BJ (cell line): ENCODE data around the gene ASCL4. TPM values are rescaled to one million over a fixed set of nuclear protein-coding genes. Genes with fewer than 3 reads are reported as not detected.
"Not testable (repeated sequence)": the region's sequence is repeated elsewhere in the genome, so short reads cannot be mapped to it uniquely, and the experiment has no call there.

Experiments used
- CTCF ChIA-PET: fragments of 350-600 bp; formaldehyde crosslinking; extraction: SDS; loops from one replicate; lab custom pipeline; 2021; ENCODE audit warnings: antibody characterized with exemption, inconsistent platforms; lab: Yijun Ruan, JAX
- POLR2A ChIA-PET: fragments of 300-600 bp; sonication (Branson Sonifier 250); formaldehyde crosslinking; extraction: SDS; loops from one replicate; lab custom pipeline; 2021; ENCODE audit warnings: antibody characterized with exemption; lab: Charles Lee
- DNase-seq: peaks from one replicate; pipeline ENCODE4 v3.0.0-alpha.2; 2011; ENCODE audit warnings: low read depth
- H3K27me3 ChIP-seq: 2 replicates; pipeline ENCODE4 v1.6.0; 2011; ENCODE audit warnings: low read length; ENCODE audit not compliant: control insufficient read depth, insufficient read depth
- H3K36me3 ChIP-seq: 2 replicates; pipeline ENCODE4 v1.5.1; 2011; ENCODE audit warnings: low read length; ENCODE audit not compliant: control insufficient read depth, insufficient read depth
- H3K4me3 ChIP-seq: 2 replicates; pipeline ENCODE4 v1.5.1; 2011; ENCODE audit warnings: low read depth, mild to moderate bottlenecking, control low read depth, low read length
- polyA minus RNA-seq: library from RNA; depleted of rRNA, polyadenylated mRNA; stranded (reverse); fragments of >200 nt; gene quantifications from 2 replicates; pipeline ENCODE4 v1.2.3, GENCODE V29; 2011; rRNA and poly(A)+ RNA removed
- polyA plus RNA-seq: library from polyadenylated mRNA; depleted of rRNA; stranded (reverse); fragments of >200 nt; gene quantifications from 2 replicates; pipeline ENCODE4 v1.2.3, GENCODE V29; 2011; rRNA removed
- TF ChIP-seq, protein P1 (sequence below): IDR thresholded peaks from 2 replicates; pipeline ENCODE4 v1.5.1; 2011; ENCODE audit warnings: low read depth, mild to moderate bottlenecking, control low read depth, inconsistent platforms, low read length, moderate library complexity; ENCODE audit not compliant: insufficient read depth

The ASCL4 gene, protein sequence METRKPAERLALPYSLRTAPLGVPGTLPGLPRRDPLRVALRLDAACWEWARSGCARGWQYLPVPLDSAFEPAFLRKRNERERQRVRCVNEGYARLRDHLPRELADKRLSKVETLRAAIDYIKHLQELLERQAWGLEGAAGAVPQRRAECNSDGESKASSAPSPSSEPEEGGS
- polyA plus RNA-seq (not detected in 2 replicates), polyA minus RNA-seq (not detected in 2 replicates)

DNA sequence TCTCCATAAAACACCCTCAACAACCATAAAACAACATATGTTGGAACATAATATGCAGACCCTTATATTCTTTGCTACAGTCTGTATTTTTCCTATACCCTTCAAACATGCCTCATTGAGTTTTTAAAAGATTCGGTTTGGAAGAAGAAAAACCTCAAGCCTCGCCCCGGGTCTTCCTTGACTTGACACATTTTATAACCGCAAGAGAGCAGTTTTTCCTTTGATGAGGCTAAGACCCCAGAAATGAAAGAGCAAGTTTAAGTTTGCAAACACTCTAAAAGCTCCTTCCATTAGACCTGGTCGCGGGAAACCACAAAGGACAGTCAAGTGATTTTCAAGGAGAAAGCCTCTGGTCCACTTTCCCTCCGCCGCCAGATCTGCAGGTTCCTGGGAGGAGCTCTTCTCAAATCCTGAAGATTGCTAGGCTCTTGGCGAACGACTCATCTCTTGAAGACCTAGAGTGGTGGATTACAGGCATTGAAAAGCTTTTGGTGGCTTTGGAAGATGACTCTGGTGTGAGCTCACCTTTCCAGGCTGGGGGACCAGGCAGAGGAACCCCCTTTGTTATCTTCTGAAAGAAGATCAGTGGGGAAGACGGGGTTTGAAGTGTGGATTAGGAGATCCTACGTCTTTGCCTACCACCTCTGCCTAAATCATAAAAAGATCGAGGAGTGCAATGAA lies at the start of gene ASCL4:
TSS of gene ASCL4 (plus strand) at position 356 of the 681 bp plus-strand sequence. CDS start 515 bp downstream, outside the sequence.
- TF ChIP-seq, protein P1, sequence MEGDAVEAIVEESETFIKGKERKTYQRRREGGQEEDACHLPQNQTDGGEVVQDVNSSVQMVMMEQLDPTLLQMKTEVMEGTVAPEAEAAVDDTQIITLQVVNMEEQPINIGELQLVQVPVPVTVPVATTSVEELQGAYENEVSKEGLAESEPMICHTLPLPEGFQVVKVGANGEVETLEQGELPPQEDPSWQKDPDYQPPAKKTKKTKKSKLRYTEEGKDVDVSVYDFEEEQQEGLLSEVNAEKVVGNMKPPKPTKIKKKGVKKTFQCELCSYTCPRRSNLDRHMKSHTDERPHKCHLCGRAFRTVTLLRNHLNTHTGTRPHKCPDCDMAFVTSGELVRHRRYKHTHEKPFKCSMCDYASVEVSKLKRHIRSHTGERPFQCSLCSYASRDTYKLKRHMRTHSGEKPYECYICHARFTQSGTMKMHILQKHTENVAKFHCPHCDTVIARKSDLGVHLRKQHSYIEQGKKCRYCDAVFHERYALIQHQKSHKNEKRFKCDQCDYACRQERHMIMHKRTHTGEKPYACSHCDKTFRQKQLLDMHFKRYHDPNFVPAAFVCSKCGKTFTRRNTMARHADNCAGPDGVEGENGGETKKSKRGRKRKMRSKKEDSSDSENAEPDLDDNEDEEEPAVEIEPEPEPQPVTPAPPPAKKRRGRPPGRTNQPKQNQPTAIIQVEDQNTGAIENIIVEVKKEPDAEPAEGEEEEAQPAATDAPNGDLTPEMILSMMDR = no peak
- CTCF ChIA-PET = no interaction called here
- POLR2A ChIA-PET = no interaction called here

DNA sequence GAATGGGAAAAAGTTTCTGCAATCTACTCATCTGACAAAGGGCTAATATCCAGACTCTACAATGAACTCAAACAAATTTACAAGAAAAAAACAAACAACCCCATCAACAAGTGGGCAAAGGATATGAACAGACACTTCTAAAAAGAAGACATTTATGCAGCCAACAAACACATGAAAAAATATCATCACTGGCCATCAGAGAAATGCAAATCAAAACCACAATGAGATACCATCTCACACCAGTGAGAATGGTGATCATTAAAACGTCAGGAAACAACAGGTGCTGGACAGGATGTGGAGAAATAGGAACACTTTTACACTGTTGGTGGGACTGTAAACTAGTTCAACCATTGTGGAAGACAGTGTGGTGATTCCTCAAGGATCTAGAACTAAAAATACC lies 47.2 kb upstream of the ASCL4 start:
- POLR2A ChIA-PET, H3K4me3 ChIP-seq, DNase-seq, H3K27me3 ChIP-seq, H3K36me3 ChIP-seq, CTCF ChIA-PET: not testable (repeated sequence)

More for the DNA sequence above, at the start of gene ASCL4:
- peaks cover 11% of the 10 kb centered on the region for H3K27me3 ChIP-seq
- H3K36me3 ChIP-seq = no peaks in the 10 kb centered on the region
- DNase-seq = no peak
- no peak within 1 kb of the TSS for H3K4me3 ChIP-seq

DNA sequence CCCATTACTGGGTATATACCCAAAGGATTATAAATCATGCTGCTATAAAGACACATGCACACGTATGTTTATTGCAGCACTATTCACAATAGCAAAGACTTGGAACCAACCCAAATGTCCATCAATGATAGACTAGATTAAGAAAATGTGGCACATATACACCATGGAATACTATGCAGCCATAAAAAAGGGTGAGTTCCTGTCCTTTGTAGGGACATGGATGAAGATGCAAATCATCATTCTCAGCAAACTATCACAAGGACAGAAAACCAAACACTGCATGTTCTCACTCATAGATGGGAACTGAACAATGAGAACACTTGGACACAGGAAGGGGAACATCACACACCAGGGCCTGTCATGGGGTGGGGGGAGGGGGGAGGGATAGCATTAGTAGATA lies 46.8 kb upstream of the ASCL4 start:
- CTCF ChIA-PET, H3K27me3 ChIP-seq, POLR2A ChIA-PET, H3K4me3 ChIP-seq, DNase-seq, H3K36me3 ChIP-seq: not testable (repeated sequence)

DNA sequence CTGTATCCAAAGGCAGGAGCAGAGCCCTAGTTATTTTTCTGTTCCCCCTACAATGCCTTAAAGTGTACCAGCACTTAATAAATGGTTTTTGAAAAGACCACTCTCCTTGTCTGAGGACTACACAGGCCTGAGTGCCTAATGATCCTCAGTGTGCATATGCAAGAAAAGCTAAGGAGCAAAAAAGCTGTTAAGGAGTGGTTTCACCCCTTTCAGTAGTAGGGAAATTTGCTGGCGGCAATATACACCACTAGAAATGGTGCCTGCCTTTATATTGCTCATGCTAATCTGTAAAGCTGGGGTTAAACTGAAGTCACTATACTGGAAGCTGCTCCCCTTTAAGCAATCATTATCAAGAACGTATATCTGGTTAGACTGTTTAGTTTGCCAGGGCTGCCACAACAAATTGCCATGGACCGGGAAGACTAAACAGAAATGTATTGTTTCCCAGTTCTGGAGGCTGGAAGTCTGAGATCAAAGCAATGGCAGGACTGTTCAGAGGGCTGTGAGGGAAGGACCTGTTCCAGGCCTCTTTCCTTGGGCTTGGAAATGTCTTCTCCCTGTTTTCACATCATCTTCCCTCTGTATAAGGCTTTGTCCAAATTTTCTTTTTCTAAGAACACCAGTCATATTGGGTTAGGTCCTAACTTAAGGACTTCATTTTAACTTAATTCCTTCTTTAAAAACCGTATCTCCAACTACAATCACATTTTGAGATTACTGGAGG lies 43.7 kb upstream of the ASCL4 start:
- POLR2A ChIA-PET = no interaction called here
- no peak overlapping the region for H3K4me3 ChIP-seq
- DNase-seq = no peak
- no peaks in the 10 kb centered on the region for H3K27me3 ChIP-seq
- peaks cover 2% of the 10 kb centered on the region for H3K36me3 ChIP-seq
- TF ChIP-seq, protein P1 = no peak
- CTCF ChIA-PET = interaction anchor here (0.6 kb wide), 1 partner anchor 125 kb away, joined by 3 read pairs; no protein-coding TSS in a partner anchor

DNA sequence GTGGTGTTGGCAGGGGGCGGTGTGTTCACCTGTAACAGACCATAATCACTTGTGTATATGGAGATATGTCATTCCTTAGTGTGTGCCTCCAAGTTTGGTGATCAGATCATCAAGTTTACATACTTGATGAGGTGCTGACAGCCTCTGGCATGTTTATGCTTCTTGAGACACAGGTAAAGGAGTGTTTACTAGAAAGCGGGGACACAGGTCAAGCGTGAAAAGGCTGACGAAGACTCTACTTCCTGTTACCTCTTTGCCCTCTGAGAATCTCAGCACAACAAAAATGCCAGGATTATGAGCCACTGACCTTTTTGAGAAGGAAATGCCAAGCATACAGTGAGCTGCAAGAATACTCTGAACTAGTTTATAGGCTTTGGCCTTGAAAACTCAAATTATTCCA lies 43.1 kb upstream of the ASCL4 start:
- POLR2A ChIA-PET = no interaction called here
- CTCF ChIA-PET = no interaction called here

More for the DNA sequence above, 43.1 kb upstream of the ASCL4 start:
- no peak for DNase-seq
- Histone ChIP-seq H3K36me3 (peaks cover 2% of the 10 kb centered on the region), H3K4me3 (no peak overlapping the region), H3K27me3 (no peaks in the 10 kb centered on the region)
- TF ChIP-seq, protein P1 = no peak
